Mesenchymal stem cell (in vitro differentiated cells and primary cell): ENCODE measurements around the gene MPRIP.

Experiments used
- DNase-seq: peaks from one replicate; pipeline ENCODE4 v3.0.0-alpha.2; 2013
- H2AFZ ChIP-seq: one replicate; pipeline ENCODE4 v1.6.1; 2013; ENCODE audit warnings: low read depth, mild to moderate bottlenecking, control low read depth, inconsistent platforms, low read length, moderate library complexity
- H2AK5ac ChIP-seq: 2 replicates; pipeline ENCODE4 v1.6.1; 2013; ENCODE audit warnings: low read length, moderate library complexity, mild to moderate bottlenecking, inconsistent platforms; ENCODE audit not compliant: severe bottlenecking
- H2BK120ac ChIP-seq: one replicate; pipeline ENCODE4 v1.6.1; 2013; ENCODE audit warnings: low read depth, mild to moderate bottlenecking, inconsistent platforms, low read length, moderate library complexity
- H2BK12ac ChIP-seq, 2 experiments: one replicate each; pipeline ENCODE4 v1.6.1; 2013; ENCODE audit warnings: inconsistent platforms in 2 of 2, low read length in 2 of 2, mild to moderate bottlenecking in 2 of 2, moderate library complexity in 2 of 2, control low read depth in 1 of 2
- H2BK15ac ChIP-seq: one replicate; pipeline ENCODE4 v1.6.1; 2013; ENCODE audit warnings: mild to moderate bottlenecking, low read depth, inconsistent platforms; ENCODE audit not compliant: poor library complexity, severe bottlenecking
- H2BK5ac ChIP-seq: 2 replicates; pipeline ENCODE4 v1.6.1; 2013; ENCODE audit warnings: low read depth, mild to moderate bottlenecking, low read length, control low read depth, inconsistent platforms; ENCODE audit not compliant: poor library complexity, severe bottlenecking
- H3K14ac ChIP-seq, 2 experiments: one replicate each; pipeline ENCODE4 v1.6.1; 2013; ENCODE audit warnings: inconsistent platforms in 2 of 2, low read length in 2 of 2, control low read depth in 1 of 2, mild to moderate bottlenecking in 1 of 2, moderate library complexity in 1 of 2
- H3K18ac ChIP-seq, 2 experiments: one replicate each; pipeline ENCODE4 v1.6.1; 2013; ENCODE audit warnings: inconsistent platforms in 2 of 2, low read length in 2 of 2, control low read depth in 1 of 2, low read depth in 1 of 2, mild to moderate bottlenecking in 1 of 2
- H3K23ac ChIP-seq, 2 experiments: one replicate each; pipeline ENCODE4 v1.6.1; 2013; ENCODE audit warnings: inconsistent platforms in 2 of 2, low read length in 2 of 2, mild to moderate bottlenecking in 2 of 2, moderate library complexity in 2 of 2, control low read depth in 1 of 2
- H3K27ac ChIP-seq: 2 replicates; pipeline ENCODE4 v1.5.1; 2013; ENCODE audit warnings: mild to moderate bottlenecking, moderate library complexity, low read length, control low read depth, inconsistent platforms; ENCODE audit not compliant: poor library complexity, severe bottlenecking
- H3K27me3 ChIP-seq, 2 experiments: 2 replicates each; pipeline versions ENCODE4 v1.6.1 to v1.7.0; 2013; ENCODE audit warnings: low read length in 2 of 2, mild to moderate bottlenecking in 2 of 2, moderate library complexity in 2 of 2, control low read depth in 1 of 2, inconsistent platforms in 1 of 2; ENCODE audit not compliant: control insufficient read depth in 1 of 2, insufficient read depth in 1 of 2
- H3K36me3 ChIP-seq, 2 experiments: 2 replicates each; pipeline versions ENCODE4 v1.6.1 to v1.7.0; 2013; ENCODE audit warnings: low read length in 2 of 2, control low read depth in 1 of 2, inconsistent platforms in 1 of 2, low read depth in 1 of 2, mild to moderate bottlenecking in 1 of 2; ENCODE audit not compliant: insufficient read depth in 2 of 2, control insufficient read depth in 1 of 2
- H3K4ac ChIP-seq, 2 experiments: one replicate each; pipeline ENCODE4 v1.6.1; 2013; ENCODE audit warnings: inconsistent platforms in 2 of 2, low read length in 2 of 2, mild to moderate bottlenecking in 2 of 2, moderate library complexity in 2 of 2, control low read depth in 1 of 2, low read depth in 1 of 2
- H3K4me1 ChIP-seq: 2 replicates; pipeline ENCODE4 v1.6.1; 2013; ENCODE audit warnings: low read depth, low read length, control low read depth; ENCODE audit not compliant: control insufficient read depth, insufficient read depth
- H3K4me2 ChIP-seq: 2 replicates; pipeline ENCODE4 v1.6.1; 2013; ENCODE audit warnings: low read length, mild to moderate bottlenecking, inconsistent platforms; ENCODE audit not compliant: poor library complexity, severe bottlenecking
- H3K4me3 ChIP-seq, 2 experiments: 2 replicates each; pipeline versions ENCODE4 v1.5.1 to v1.7.0; 2013; ENCODE audit warnings: low read length in 2 of 2, mild to moderate bottlenecking in 2 of 2, control low read depth in 1 of 2, low read depth in 1 of 2; ENCODE audit not compliant: insufficient read depth in 1 of 2
- H3K79me1 ChIP-seq: replicated peaks from 2 replicates; pipeline ENCODE4 v1.6.1; 2013; ENCODE audit warnings: mild to moderate bottlenecking, control low read depth, low read length, inconsistent platforms; ENCODE audit not compliant: poor library complexity, severe bottlenecking
- H3K9ac ChIP-seq: 2 replicates; pipeline ENCODE4 v1.7.0; 2013; ENCODE audit warnings: mild to moderate bottlenecking, low read length, moderate library complexity
- H3K9me3 ChIP-seq: 2 replicates; pipeline ENCODE4 v1.7.0; 2013; ENCODE audit warnings: mild to moderate bottlenecking, low read length; ENCODE audit not compliant: control insufficient read depth
- H4K8ac ChIP-seq: one replicate; pipeline ENCODE4 v1.6.1; 2013; ENCODE audit warnings: inconsistent platforms, mild to moderate bottlenecking, low read length, moderate library complexity
- H4K91ac ChIP-seq: one replicate; pipeline ENCODE4 v1.6.1; 2013; ENCODE audit warnings: mild to moderate bottlenecking, low read length, inconsistent platforms
- WGBS: methylation state at CpG from one replicate; pipeline ENCODE4 v1.1.7; 2013; ENCODE audit warnings: mixed read lengths; 5-methylcytosine and 5-hydroxymethylcytosine counted together

MPRIP gene

DNA sequence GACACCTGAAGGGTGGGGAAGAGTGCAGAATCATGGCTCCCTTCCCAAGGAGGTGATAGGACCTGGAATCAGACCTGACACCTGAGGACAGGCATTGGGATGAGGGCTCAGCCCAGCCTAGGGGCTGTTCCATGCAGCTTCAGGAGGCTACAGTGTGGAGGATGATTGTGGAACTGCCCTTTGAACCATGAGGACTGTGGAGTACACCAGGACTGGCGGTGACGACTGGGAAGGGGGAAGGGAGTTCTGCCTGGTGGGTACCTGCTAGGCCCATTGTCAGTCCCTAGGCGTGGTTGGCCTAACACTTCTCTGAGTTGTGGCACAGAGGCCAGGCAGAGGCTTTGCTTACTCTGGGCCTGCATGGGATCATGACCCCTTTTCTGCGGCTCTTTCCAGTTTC is 76.1 kb downstream of the MPRIP start:
- Histone ChIP-seq H3K4me1 (peaks cover 22% of the 10 kb centered on the region), H2AK5ac (no peak overlapping the region), H3K4ac (no peak overlapping the region), H3K4me3 (no peak overlapping the region), H2BK12ac (no peak overlapping the region), H2AFZ (no peak overlapping the region), H3K14ac (no peak overlapping the region), H4K8ac (no peak overlapping the region), H3K18ac (peak overlapping the region in 1 of 2 experiments; percentile 7), H4K91ac (peak overlapping the region; percentile 5), H2BK5ac (no peak overlapping the region), H3K79me1 (peaks cover 26% of the 10 kb centered on the region), H2BK15ac (no peak overlapping the region), H3K9ac (no peak overlapping the region), H3K9me3 (no peaks in the 10 kb centered on the region), H2BK120ac (no peak overlapping the region), H3K27ac (no peak overlapping the region), H3K4me2 (no peak overlapping the region), H3K23ac (no peak overlapping the region), H3K36me3 (no peaks in the 10 kb centered on the region), H3K27me3 (no peaks in the 10 kb centered on the region)
- DNase-seq, result no peak
- 94% methylated on average over 4 of the region's 4 CpGs for WGBS

DNA sequence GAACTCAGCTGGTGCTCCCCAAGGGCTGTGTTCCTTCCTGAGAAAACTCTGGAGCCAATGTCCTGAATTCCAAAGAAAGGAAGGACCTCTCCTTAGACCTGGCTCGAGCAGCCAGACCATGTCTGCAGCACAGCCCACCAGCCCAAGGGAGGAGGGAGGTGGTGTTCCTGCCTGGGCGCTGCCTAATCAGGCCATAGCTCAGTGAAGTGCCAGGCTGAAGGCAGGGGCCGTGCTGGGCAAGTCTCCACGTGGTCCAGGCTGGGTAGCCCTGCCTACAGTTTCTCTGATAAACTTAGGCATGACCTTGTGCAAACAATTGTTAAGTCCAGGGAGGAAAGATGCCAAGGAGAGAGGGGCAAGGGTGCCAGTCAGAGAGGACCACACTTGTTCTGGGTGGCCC is 76.8 kb downstream of the MPRIP start:
- H3K27me3 ChIP-seq, result no peaks in the 10 kb centered on the region
- peaks cover 22% of the 10 kb centered on the region for H3K4me1 ChIP-seq
- H3K4me2 ChIP-seq, result no peak overlapping the region
- peak overlapping the region; percentile 24 for H3K9ac ChIP-seq
- H2AK5ac ChIP-seq, result no peak overlapping the region
- peaks cover 29% of the 10 kb centered on the region for H3K79me1 ChIP-seq
- H4K91ac ChIP-seq, result no peak overlapping the region
- no peak overlapping the region for H2BK5ac ChIP-seq
- no peak overlapping the region for H3K14ac ChIP-seq
- H3K23ac ChIP-seq, result no peak overlapping the region
- peak overlapping the region in 1 of 2 experiments; percentile 7 for H3K18ac ChIP-seq
- H2BK12ac ChIP-seq, result no peak overlapping the region
- H2AFZ ChIP-seq, result no peak overlapping the region
- no peak for DNase-seq
- no peaks in the 10 kb centered on the region for H3K36me3 ChIP-seq
- peak overlapping the region in 1 of 2 experiments; percentile 37 for H3K4ac ChIP-seq
- no peaks in the 10 kb centered on the region for H3K9me3 ChIP-seq
- H2BK120ac ChIP-seq, result peak overlapping the region; percentile 21
- no peak overlapping the region for H4K8ac ChIP-seq
- H3K27ac ChIP-seq, result no peak overlapping the region
- WGBS, result 92% methylated on average over 4 of the region's 4 CpGs
- H3K4me3 ChIP-seq, result no peak overlapping the region
- no peak overlapping the region for H2BK15ac ChIP-seq

DNA sequence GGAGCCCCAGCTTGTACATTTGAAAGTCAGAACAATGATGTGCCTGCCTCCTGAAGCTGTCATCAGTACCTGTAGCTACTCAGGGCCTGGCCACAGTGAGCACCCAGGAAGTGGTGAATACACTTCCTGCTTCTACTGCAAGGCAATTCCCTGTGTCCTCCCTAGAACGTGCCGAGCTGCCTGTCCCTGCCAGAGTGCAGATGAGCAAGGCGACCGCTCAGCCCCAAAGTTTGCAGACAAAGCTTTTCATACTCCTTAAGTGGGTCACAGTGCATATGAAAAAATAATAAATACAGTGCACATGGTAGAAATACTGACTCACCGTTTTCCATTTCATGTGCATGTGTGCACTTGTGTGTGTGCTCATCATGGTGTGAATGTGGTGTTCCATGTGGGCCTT is 77.3 kb downstream of the MPRIP start:
- H3K4ac ChIP-seq, result no peak overlapping the region

DNA sequence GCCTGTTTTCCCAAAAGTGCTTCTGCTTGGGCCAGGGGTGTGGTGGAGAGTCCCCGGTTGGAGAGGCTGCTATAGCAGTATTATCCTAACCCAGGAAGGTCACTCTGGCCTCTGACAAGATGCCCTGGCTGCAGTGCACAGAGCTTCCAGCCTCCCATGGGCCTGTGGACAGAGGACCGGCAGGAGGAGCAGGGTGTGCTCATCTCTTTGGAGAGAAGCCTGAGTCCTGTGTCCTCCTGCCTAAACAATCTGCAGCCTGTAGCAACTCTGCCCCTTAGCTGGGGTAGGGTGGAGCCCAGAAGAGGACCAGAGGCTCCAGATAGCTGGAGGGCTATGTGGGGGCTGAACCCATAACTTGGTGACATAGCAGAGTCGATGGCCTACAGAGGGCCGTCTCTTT is 78.0 kb downstream of the MPRIP start:
- H2AK5ac ChIP-seq, result no peak overlapping the region
- no peak overlapping the region for H3K4ac ChIP-seq
- no peak overlapping the region for H4K8ac ChIP-seq
- H3K36me3 ChIP-seq, result peaks cover 0 to 3% of the 10 kb centered on the region in 2 experiments
- H4K91ac ChIP-seq, result no peak overlapping the region
- H3K79me1 ChIP-seq, result peaks cover 36% of the 10 kb centered on the region
- H3K27ac ChIP-seq, result no peak overlapping the region
- no peak overlapping the region for H3K4me2 ChIP-seq
- peak overlapping the region; percentile 32 for H3K9ac ChIP-seq
- H3K18ac ChIP-seq, result no peak overlapping the region
- H3K4me3 ChIP-seq, result no peak overlapping the region
- H2AFZ ChIP-seq, result no peak overlapping the region
- no peaks in the 10 kb centered on the region for H3K27me3 ChIP-seq
- H3K9me3 ChIP-seq, result no peaks in the 10 kb centered on the region
- WGBS, result 89% methylated on average over 4 of the region's 4 CpGs
- H2BK5ac ChIP-seq, result no peak overlapping the region
- no peak overlapping the region for H2BK120ac ChIP-seq
- H3K4me1 ChIP-seq, result peaks cover 18% of the 10 kb centered on the region
- H3K23ac ChIP-seq, result no peak overlapping the region
- H2BK15ac ChIP-seq, result no peak overlapping the region
- no peak overlapping the region for H2BK12ac ChIP-seq
- DNase-seq, result no peak
- peak overlapping the region in 1 of 2 experiments; percentile 29 for H3K14ac ChIP-seq

More for the DNA sequence above, 77.3 kb downstream of the MPRIP start:
- Histone ChIP-seq H3K18ac (peak overlapping the region in 1 of 2 experiments; percentile 29), H2BK120ac (no peak overlapping the region), H3K23ac (no peak overlapping the region), H3K14ac (no peak overlapping the region), H3K9me3 (no peaks in the 10 kb centered on the region), H3K79me1 (peaks cover 31% of the 10 kb centered on the region), H3K4me3 (no peak overlapping the region), H2AFZ (no peak overlapping the region), H3K4me1 (peaks cover 22% of the 10 kb centered on the region), H3K4me2 (no peak overlapping the region), H4K8ac (no peak overlapping the region), H3K27me3 (no peaks in the 10 kb centered on the region), H3K27ac (no peak overlapping the region), H2BK15ac (no peak overlapping the region), H3K9ac (peak overlapping the region; percentile 24), H2BK5ac (no peak overlapping the region), H2BK12ac (no peak overlapping the region), H2AK5ac (no peak overlapping the region), H4K91ac (no peak overlapping the region), H3K36me3 (no peaks in the 10 kb centered on the region)
- 80% methylated on average over 5 of the region's 5 CpGs for WGBS
- DNase-seq, result peak; percentile 33
